ENCODE measurements around the gene GPSM1. TPM values are rescaled to one million over a fixed set of nuclear protein-coding genes. Genes with fewer than 3 reads are reported as not detected.

Gene GPSM1
- total RNA-seq, 1 donor, result 39.1 TPM

- Histone ChIP-seq H3K27me3 (ENCODE audit: insufficient read depth, low read length) (no peaks in the 10 kb centered on the region), H2AFZ (ENCODE audit: low read length) (no peak overlapping the region), H3K9me3 (ENCODE audit: low read depth, low read length) (no peaks in the 10 kb centered on the region), H3K4me3 (ENCODE audit: insufficient read depth, low read length) (no peak overlapping the region), H4K20me1 (ENCODE audit: insufficient read depth, low read length) (peaks cover 18% of the 10 kb centered on the region), H3K79me2 (ENCODE audit: insufficient read depth, low read length) (peaks cover 2% of the 10 kb centered on the region), H3K27ac (ENCODE audit: low read depth, low read length) (no peak overlapping the region), H3K4me1 (ENCODE audit: insufficient read depth, low read length) (peaks cover 24% of the 10 kb centered on the region), H3K4me2 (ENCODE audit: insufficient read depth, low read length) (no peak overlapping the region), H3K36me3 (ENCODE audit: insufficient read depth, low read length) (peaks cover 20% of the 10 kb centered on the region)
- TF ChIP-seq, protein P1, sequence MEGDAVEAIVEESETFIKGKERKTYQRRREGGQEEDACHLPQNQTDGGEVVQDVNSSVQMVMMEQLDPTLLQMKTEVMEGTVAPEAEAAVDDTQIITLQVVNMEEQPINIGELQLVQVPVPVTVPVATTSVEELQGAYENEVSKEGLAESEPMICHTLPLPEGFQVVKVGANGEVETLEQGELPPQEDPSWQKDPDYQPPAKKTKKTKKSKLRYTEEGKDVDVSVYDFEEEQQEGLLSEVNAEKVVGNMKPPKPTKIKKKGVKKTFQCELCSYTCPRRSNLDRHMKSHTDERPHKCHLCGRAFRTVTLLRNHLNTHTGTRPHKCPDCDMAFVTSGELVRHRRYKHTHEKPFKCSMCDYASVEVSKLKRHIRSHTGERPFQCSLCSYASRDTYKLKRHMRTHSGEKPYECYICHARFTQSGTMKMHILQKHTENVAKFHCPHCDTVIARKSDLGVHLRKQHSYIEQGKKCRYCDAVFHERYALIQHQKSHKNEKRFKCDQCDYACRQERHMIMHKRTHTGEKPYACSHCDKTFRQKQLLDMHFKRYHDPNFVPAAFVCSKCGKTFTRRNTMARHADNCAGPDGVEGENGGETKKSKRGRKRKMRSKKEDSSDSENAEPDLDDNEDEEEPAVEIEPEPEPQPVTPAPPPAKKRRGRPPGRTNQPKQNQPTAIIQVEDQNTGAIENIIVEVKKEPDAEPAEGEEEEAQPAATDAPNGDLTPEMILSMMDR (IDR thresholded peaks at IDR 0.05; ENCODE audit: extremely low read depth, low read depth, low read length), result no peak
- DNase-seq (ENCODE audit: insufficient read length, low spot score, missing footprints), result no peak
These were observed 31.5 kb downstream of the GPSM1 start for GRCh38 chr9:136358888-136359287.

GRCh38 chr9:136359774-136360718 lies 32.7 kb downstream of the GPSM1 start:
- H2AFZ ChIP-seq (ENCODE audit: low read length), result no peak overlapping the region
- no peak overlapping the region for H3K27ac ChIP-seq (ENCODE audit: low read depth, low read length)
- peaks cover 24% of the 10 kb centered on the region for H3K4me1 ChIP-seq (ENCODE audit: insufficient read depth, low read length)
- TF ChIP-seq, protein P1 (IDR thresholded peaks at IDR 0.05; ENCODE audit: extremely low read depth, low read depth, low read length), result no peak
- H3K4me3 ChIP-seq (ENCODE audit: insufficient read depth, low read length), result no peak overlapping the region
- H4K20me1 ChIP-seq (ENCODE audit: insufficient read depth, low read length), result peaks cover 16% of the 10 kb centered on the region
- H3K9me3 ChIP-seq (ENCODE audit: low read depth, low read length), result no peaks in the 10 kb centered on the region
- H3K36me3 ChIP-seq (ENCODE audit: insufficient read depth, low read length), result peaks cover 20% of the 10 kb centered on the region
- no peaks in the 10 kb centered on the region for H3K27me3 ChIP-seq (ENCODE audit: insufficient read depth, low read length)
- peaks cover 10% of the 10 kb centered on the region for H3K79me2 ChIP-seq (ENCODE audit: insufficient read depth, low read length)
- no peak overlapping the region for H3K4me2 ChIP-seq (ENCODE audit: insufficient read depth, low read length)
- DNase-seq (ENCODE audit: insufficient read length, low spot score, missing footprints), result no peak

DNA sequence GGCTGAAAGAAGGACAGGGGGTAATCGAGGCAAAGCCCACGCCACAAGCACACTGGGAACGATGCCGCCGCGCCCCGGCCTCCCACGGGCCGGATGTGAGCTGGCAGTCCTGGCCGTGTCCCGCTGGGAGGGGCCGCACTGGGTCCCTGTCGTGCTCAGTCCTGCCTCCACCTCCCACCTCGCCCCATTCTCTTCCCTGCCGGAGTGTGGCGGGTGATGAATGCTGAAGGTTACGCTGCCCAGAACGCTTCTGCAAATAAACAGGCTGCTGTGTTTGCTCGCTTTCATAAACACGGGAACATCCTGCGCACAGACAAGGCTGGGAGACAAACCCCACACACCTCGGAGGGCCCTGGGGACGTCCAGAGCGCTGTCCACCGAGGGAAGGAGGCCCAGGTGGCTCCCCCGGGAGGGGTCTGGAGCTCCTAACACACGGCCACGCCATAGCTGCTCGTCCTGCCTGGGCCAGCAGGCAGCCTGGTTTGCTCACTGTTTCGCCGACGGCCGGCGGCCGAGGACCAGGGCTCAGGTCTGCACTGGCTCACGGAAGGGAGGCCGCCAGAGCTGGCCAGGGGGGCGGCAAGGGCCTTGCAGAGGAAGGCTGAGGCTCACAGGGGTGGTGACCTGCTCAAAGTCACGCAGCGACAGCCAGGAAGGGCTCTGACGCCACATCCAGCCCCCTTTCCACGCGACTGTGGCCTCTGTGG lies 33.9 kb downstream of the GPSM1 start:
- Histone ChIP-seq H3K9me3 (ENCODE audit: low read depth, low read length) (no peaks in the 10 kb centered on the region), H3K4me2 (ENCODE audit: insufficient read depth, low read length) (peak overlapping the region; percentile 61), H2AFZ (ENCODE audit: low read length) (no peak overlapping the region), H3K4me1 (ENCODE audit: insufficient read depth, low read length) (peaks cover 24% of the 10 kb centered on the region), H3K27me3 (ENCODE audit: insufficient read depth, low read length) (no peaks in the 10 kb centered on the region), H4K20me1 (ENCODE audit: insufficient read depth, low read length) (peaks cover 16% of the 10 kb centered on the region), H3K4me3 (ENCODE audit: insufficient read depth, low read length) (peak overlapping the region; percentile 48), H3K79me2 (ENCODE audit: insufficient read depth, low read length) (peaks cover 12% of the 10 kb centered on the region), H3K27ac (ENCODE audit: low read depth, low read length) (peak overlapping the region; percentile 45), H3K36me3 (ENCODE audit: insufficient read depth, low read length) (peaks cover 17% of the 10 kb centered on the region)
- peak; percentile 97 for DNase-seq (ENCODE audit: insufficient read length, low spot score, missing footprints)
- TF ChIP-seq, protein P1 (IDR thresholded peaks at IDR 0.05; ENCODE audit: extremely low read depth, low read depth, low read length), result no peak
